Anterior cingulate cortex (tissue), 58 donors: ENCODE data around the gene CABP2.
"Not testable (repeated sequence)": the region's sequence is repeated elsewhere in the genome, so short reads cannot be mapped to it uniquely, and the experiment has no call there.

ENCODE experiments used
- DNase-seq, 58 donors: peaks; one replicate each; lab custom pipeline; 2025; lab: John Stamatoyannopoulos, UW

Gene CABP2

GRCh38 chr11:67497656-67498291, 25.5 kb downstream of the CABP2 start:
- DNase-seq = no peak

GRCh38 chr11:67496113-67496512, 27.1 kb downstream of the CABP2 start:
- DNase-seq = no peak

- DNase-seq = no peak
Measured at GRCh38 chr11:67495234-67496005, 27.8 kb downstream of the CABP2 start.

DNA sequence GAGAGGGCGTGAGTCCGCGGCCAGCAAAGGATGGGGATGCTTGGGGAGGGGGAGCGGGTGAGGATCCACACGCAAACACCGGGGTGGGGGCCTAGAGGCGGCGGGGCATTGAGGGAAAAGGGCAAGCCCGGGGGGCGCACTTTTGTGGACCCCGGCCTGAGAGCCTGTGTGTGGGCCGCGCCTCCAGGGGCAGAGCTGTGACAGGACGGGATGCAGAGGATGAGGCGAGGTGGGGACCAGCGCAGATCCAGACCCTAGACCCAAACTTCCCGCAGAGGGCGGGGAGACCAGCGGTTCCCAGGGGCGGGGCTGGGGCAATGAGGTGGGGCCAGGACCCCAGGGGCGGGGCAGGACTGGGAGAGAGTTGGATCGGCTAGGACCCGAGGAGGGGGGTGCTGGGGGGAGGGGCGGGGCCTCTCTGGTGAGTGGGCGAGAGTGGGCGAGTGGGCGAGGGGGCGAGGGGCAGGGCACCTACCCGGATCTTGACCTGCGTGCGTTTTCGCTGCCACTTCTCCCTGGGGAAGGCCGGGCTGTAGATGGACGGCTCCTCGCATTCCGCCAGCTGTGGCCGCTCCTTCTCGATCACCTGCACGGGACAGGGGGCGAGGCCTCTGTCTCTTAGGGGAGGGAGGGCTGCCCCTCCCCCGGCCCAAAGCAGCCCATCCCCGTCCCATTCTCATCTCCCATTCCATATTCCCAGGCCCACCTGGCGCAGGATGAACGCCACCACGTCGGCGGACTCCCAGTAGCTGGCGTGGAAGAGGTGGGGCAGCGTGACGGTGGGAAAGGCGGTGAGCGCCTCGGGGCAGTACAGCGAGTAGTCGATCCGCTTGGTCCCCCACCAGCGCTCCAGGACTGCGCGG, 28.6 kb downstream of the CABP2 start:
- no peak for DNase-seq

- no peak for DNase-seq
Measured at GRCh38 chr11:67493548-67494370, 29.5 kb downstream of the CABP2 start.

- DNase-seq = no peak
Measured at GRCh38 chr11:67492801-67493547, 30.3 kb downstream of the CABP2 start.

DNA sequence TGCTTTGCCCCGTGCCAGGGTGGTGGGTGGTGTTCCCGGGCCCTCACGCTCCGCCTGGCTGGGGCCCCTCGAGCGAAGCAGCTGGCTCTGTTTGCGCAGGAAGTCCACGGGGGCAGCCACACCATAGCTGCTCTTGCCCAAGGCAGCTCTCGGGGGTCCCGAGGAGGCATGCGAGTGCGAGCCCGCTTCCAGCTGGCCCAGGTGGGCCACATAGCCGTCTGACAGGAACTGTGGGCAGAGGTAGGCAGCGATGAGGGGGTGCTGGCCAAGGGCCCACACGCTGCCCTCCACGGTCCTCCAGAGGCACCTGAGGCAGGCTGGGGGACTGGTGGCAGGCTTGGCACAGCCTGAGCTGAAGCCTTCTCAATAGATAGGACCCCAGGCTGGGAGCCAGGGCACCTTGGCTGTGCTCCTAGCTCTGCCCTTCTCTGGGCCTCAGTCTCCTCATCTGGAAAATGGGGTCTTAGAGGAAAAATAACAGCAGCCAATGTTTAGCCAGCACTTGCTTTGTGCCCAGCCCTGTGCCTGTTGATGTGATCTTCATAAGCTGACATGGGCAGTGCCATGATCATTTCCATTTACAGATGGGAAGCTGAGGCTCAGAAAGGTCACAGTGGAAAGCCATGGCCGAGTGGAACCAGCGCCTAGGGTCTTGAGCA, 31.0 kb downstream of the CABP2 start:
- no peak for DNase-seq

- DNase-seq = peak in 1 of 58 donors; percentile 38
Measured at GRCh38 chr11:67491276-67492068, 31.8 kb downstream of the CABP2 start.

DNA sequence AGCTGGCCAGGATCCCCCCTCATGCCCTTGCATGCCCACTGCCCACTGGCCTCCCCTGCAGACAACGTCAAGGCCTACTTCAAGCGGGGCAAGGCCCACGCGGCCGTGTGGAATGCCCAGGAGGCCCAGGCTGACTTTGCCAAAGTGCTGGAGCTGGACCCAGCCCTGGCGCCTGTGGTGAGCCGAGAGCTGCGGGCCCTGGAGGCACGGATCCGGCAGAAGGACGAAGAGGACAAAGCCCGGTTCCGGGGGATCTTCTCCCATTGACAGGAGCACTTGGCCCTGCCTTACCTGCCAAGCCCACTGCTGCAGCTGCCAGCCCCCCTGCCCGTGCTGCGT, 32.5 kb downstream of the CABP2 start:
- no peak for DNase-seq

GRCh38 chr11:67489885-67490726, 33.1 kb downstream of the CABP2 start:
- DNase-seq = no peak

GRCh38 chr11:67489203-67489884, 33.9 kb downstream of the CABP2 start:
- no peak for DNase-seq

DNA sequence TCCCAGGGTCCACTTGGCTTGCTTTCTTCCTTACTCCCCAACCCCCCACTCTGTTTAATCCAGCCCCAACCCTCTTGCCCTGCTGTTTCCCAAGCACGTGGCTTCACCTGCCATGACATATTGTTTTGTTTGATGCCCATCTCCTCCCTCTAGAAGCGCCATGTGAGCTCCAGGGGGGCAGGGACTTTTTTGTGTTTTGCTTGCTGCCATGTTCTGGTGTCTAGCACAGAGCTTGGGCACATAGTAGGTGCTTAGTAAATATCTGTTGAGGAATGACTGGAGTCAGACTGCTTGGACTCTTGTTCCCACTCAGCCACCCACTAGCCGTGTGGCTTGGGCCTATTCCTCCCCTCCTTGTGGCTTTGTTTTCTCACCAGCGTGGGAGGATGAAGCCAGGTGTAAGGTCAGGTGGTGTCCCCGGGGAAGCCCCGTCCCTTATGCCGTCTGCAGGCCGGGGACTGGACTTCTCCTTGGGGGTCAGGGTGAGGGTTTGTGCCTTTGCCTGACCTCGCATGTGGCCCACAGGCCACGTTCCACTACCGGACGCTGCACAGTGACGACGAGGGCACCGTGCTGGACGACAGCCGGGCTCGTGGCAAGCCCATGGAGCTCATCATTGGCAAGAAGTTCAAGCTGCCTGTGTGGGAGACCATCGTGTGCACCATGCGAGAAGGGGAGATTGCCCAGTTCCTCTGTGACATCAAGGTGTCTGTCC, 36.6 kb downstream of the CABP2 start:
- no peak for DNase-seq

- not testable (repeated sequence) for DNase-seq
Measured at GRCh38 chr11:67485873-67486361, 37.3 kb downstream of the CABP2 start.

GRCh38 chr11:67484847-67485311, 38.4 kb downstream of the CABP2 start:
- DNase-seq = peak in 2 of 58 donors; percentile 30 to 35

DNA sequence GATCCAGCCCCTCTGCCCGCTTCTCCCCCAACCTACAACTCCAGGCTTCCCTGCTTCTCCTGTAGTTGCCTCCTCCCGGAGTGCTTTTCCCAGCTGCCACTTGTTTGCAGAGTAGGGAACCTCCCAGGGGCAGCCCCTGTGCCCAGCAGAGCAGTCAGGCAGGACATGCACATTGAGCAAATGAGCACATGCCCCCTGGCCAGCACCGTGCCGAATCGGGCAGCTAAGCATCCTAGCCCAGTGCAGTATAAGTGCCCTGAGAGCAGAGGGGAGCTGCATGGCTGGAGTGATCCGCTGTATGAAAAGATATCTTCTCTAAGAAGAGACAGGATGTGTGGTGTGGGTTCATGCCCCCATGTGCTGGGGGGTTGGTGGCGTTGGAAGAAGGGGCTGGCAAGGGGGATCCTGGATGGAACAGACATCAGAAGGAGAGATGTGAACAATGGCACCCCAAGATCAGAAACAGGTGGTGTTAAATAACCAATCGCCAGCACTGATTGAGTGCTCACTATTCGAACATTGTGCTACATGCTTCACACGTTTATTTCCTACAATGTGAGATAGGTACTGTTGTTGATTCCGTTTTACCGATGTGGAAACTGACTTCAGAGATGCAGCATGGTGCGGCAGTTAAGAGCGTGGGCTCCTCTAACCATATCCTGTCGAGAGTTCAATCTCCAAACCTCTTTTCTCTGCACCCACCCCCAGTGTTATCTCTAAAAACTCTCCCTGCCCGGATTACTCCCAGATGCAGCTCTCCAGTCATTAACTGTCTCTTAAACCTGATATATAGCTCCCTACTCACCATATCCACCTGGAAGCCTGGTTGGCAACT, 39.2 kb downstream of the CABP2 start:
- no peak for DNase-seq
